Measurements from ENCODE around the gene TSPEAR. TPM values are rescaled to one million over a fixed set of nuclear protein-coding genes. Genes with fewer than 3 reads are reported as not detected.

TSPEAR gene
- total and polyA plus RNA-seq, 2 of the 13 experiments (the other 11 are each of a cell fraction or from before 2014, with no cell fraction given), result 0.07 to 0.32 TPM

- 0 out of 2 replicates have a peak, but pooled peaks have one; percentile 42 for TF ChIP-seq GFI1 (CRISPR knock-in tag; IDR thresholded peaks at IDR 0.05; ENCODE audit: borderline replicate concordance)
- peak; percentile 78 for TF ChIP-seq ZNF768 (CRISPR knock-in tag; IDR thresholded peaks at IDR 0.05)
- no peak for TF ChIP-seq ZNF780A (CRISPR knock-in tag; IDR thresholded peaks at IDR 0.05)
- peak; percentile 66; the same call in 1 of the 2 replicates for TF ChIP-seq POLR2G (IDR thresholded peaks at IDR 0.05; ENCODE audit: low read depth, low read length)
- peak; percentile 12; the same call in 1 of the 2 replicates for TF ChIP-seq SAP130 (CRISPR knock-in tag; IDR thresholded peaks at IDR 0.05; ENCODE audit: low read depth)
- TF ChIP-seq ZNF687 (CRISPR knock-in tag; IDR thresholded peaks at IDR 0.05), result peak; percentile 82
- TF ChIP-seq GABPB1 (CRISPR knock-in tag; IDR thresholded peaks at IDR 0.05), result peak; percentile 26; the same call in 1 of the 2 replicates
- no peak for TF ChIP-seq GLMP (CRISPR knock-in tag; IDR thresholded peaks at IDR 0.05; ENCODE audit: borderline replicate concordance)
- TF ChIP-seq MXD4 (CRISPR knock-in tag; IDR thresholded peaks at IDR 0.05), result 0 out of 2 replicates have a peak, but pooled peaks have one; percentile 32
- TF ChIP-seq MAX (IDR thresholded peaks at IDR 0.05), result 0 out of 2 replicates have a peak, but pooled peaks have one; percentile 10
- TF ChIP-seq SP140L (CRISPR knock-in tag; IDR thresholded peaks at IDR 0.05; ENCODE audit: borderline replicate concordance), result no peak
- peak; percentile 8; the same call in 1 of the 2 replicates for TF ChIP-seq ZNF574 (CRISPR knock-in tag; IDR thresholded peaks at IDR 0.05)
- TF ChIP-seq ZNF619 (CRISPR knock-in tag; IDR thresholded peaks at IDR 0.05), result 0 out of 2 replicates have a peak, but pooled peaks have one; percentile 63
- TF ChIP-seq NFAT5 (CRISPR knock-in tag; IDR thresholded peaks at IDR 0.05), result no peak
- TF ChIP-seq AGO2 (optimal IDR thresholded peaks at IDR 0.05; ENCODE audit: low read depth, low read length), result peak; percentile 61
These were observed 226.0 kb downstream of the TSPEAR start (continued) for GRCh38 chr21:44485254-44485793.
